GOT3 (cell line): ENCODE results near the gene ATRN.
"Not testable (repeated sequence)": the region's sequence is repeated elsewhere in the genome, so short reads cannot be mapped to it uniquely, and the experiment has no call there.

Source experiments
- DNase-seq: peaks from one replicate; lab custom pipeline; 2025; ENCODE audit warnings: mixed read lengths; lab: John Stamatoyannopoulos, UW

ATRN gene

GRCh38 chr20:3515379-3516170 is 44.8 kb downstream of the ATRN start:
- DNase-seq = no peak

GRCh38 chr20:3521852-3522740 is 51.3 kb downstream of the ATRN start:
- no peak for DNase-seq

- DNase-seq = not testable (repeated sequence)
Measured at GRCh38 chr20:3524696-3525095, 53.9 kb downstream of the ATRN start.

DNA sequence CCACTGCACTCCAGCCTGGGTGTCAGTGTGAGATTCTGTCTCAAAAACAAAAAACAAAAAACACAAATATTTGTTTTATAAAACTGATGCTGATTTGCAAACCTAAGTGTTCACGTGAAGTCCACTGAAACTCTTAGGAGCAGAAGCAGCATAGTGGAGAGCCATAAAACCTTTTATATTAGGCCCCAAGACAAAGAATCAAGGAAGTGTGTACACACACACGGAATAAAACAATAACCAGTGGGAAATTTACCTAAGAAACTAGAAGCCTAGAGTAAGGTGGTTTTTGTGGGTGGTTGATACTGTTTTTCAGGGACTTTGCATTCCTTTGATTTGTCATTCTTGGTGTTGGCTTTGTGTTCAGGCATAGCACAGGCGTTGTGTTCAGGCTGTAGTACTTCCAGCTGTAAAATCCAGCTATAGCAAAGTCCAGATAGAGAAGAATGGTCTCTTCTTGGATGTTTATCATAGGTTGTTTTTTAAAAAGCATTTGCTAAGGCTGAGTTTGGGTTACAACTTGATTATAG is 61.3 kb downstream of the ATRN start:
- no peak for DNase-seq

DNA sequence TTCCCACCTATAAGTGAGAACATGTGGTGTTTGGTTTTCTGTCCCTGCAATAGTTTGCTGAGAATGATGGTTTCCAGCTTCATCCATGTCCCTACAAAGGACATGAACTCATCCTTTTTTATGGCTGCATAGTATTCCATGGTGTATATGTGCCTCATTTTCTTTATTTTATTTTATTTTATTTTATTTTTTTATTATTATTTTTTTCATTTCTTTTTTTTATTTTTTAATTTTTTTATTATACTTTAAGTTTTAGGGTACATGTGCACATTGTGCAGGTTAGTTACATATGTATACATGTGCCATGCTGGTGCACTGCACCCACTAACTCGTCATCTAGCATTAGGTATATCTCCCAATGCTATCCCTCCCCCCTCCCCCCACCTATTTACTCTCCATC is 66.9 kb downstream of the ATRN start:
- not testable (repeated sequence) for DNase-seq

- DNase-seq = no peak
Measured at GRCh38 chr20:3539311-3540107, 68.7 kb downstream of the ATRN start.

GRCh38 chr20:3541887-3542721 is 71.3 kb downstream of the ATRN start:
- DNase-seq = no peak

DNA sequence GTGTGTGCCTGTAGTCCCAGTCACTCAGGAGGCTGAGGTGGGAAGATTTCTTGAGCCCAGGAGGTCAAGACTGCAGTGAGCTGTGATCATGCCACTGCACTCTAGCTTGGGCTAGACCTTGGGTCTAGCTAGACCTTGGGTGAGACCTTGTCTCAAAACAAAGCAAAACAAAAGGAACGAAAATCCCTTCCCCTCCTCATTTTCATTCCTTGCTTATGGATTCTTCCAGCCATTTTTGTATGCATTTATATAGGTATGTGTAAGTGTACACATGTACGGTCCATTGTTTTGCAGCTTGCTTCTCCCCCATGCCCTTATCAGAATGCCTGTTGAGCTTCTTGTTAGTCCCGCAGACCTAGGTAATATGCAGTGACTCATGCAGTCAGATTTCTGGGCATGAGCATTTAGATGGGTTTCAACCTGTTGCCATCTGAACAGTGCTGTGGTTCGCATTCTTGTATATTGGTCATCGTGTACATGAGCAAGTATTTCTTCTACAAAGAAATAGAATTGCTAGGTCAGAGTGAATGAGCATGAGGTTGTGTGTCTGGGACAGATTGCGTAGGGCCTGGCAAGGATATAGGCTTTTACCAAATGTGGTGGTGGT is 73.2 kb downstream of the ATRN start:
- DNase-seq = no peak

DNA sequence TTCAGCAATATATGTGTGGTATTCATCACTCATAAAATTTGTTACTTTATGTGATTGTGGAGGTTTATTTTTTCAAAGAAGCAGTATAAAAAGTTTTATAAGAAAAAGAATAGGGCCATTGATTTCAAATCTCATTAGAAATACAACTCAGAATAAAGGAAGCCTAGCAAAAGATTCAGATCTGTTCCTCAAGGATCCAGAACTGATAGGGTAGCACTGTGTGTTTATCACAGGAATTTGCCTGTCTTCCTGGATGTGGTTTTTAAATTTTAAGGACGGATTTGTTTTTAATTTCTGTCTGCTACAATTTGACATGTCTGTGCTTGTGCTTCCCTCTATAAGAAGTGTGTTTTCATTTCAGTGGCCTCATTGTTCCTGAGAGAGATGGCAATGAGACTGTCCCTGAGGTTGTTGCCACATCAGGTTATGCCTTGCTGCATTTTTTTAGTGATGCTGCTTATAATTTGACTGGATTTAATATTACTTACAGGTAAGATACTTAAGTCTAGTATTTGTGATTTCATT is 74.6 kb downstream of the ATRN start:
- DNase-seq = no peak

- no peak for DNase-seq
Measured at GRCh38 chr20:3547906-3548305, 77.1 kb downstream of the ATRN start.

DNA sequence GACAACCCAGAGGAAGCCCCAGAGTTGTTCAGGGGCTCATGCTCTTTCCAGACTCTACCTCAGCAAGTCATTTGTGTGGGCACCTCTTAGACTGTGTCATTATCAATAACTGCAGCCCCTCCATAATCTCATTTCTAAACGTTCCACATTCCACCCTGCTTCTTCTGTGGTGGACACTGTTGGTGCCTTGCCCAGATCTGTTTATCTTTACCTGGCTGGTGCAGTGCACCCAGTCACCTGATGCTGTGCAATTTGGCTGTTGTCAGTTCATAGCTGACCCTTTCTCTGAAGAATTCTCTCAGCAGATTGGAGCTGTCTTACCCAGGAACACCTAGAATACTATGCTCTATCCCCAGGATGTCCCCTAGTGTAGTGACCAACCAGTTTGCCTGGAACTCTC is 80.0 kb downstream of the ATRN start:
- DNase-seq = no peak

DNA sequence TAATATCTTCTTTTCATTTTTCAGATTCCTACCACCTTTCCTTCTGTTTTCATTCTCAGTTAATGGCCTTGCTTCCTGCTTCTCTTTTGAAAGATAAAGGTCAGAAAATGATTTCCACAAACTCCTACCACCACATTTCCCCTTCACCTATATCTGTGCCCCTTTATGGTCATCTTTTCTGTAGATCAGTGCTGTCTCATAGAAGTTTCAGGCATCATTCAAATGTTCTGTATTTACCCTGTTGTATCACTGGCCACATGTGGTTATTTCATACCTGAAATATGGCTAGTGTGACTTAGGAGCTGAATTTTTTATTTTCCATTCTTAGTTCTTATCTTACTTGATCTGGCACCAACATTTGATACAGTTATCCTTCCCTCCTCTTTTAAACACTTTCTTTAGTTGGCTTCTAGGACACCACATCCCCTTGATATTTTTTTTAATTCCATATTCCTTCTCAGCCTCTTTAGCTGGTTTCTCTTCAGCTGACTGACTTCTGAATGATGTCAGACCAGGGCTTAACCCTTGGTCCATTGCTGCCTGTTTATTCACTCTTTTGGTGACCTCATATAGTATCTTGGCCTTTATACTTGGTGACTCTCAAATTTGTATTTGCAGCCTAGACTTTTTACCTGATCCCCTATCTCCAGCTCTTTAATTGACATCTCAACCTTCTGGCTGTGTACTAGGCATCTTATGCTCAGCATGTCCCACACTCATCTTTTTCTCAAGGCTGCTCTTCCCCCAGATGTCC is 81.0 kb downstream of the ATRN start:
- no peak for DNase-seq

DNA sequence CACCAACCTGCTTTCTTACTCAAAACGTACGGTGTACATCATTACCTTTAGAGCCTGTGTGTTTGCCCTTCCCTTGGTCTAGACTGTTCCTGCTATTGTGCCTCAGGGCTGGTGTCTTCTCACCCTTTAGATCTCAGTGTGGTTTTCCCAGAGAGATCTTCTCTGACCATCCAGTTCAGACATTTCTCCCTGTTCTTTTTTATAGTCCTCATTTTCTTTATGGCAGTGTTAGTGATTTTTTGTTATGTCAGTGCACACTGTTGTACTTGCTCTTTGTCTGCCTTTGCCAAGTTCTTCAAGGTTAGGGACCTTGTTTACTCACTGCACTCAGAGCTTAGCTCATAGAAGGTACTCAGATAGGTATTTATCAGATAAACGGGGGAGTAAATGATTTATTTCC is 82.8 kb downstream of the ATRN start:
- no peak for DNase-seq

- DNase-seq = no peak
Measured at GRCh38 chr20:3557237-3557785, 86.5 kb downstream of the ATRN start.

GRCh38 chr20:3559231-3559630 is 88.4 kb downstream of the ATRN start:
- DNase-seq = no peak

DNA sequence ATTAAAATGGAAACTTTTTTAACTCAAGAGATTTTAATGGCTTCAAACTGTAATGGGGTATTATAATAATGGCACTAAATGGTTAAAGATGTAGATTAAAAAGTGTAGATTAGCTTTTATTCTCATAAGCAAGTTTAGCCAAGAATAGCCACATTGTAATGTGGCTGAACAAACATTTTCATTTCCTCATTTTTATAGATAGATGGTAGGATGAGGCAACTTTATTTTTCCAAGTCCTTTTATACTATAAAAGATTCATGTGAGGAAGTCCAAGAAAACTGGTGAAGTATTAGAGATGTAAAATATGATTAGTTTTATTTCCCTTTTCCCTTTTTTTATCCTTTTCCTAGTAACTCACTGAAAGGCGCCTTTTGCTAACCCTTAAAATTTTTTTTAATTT is 88.8 kb downstream of the ATRN start:
- DNase-seq = no peak

- no peak for DNase-seq
Measured at GRCh38 chr20:3560162-3560561, 89.3 kb downstream of the ATRN start.

- no peak for DNase-seq
Measured at GRCh38 chr20:3560578-3560977, 89.8 kb downstream of the ATRN start.

- DNase-seq = no peak
Measured at GRCh38 chr20:3563133-3563532, 92.3 kb downstream of the ATRN start.
